Mammary epithelial cell (primary cell): ENCODE data around the gene DSEL.

Experiments used
- CTCF ChIP-seq, 2 donors: IDR thresholded peaks in 1 of 2; conservative IDR thresholded peaks in 1 of 2; 2 replicates each; pipeline ENCODE4 v1.5.1; 2011 to 2012; ENCODE audit warnings: inconsistent platforms in 2 of 2, low read length in 2 of 2, mild to moderate bottlenecking in 2 of 2, control low read depth in 1 of 2, low read depth in 1 of 2; ENCODE audit not compliant: insufficient read depth in 1 of 2; ENCODE audit errors: extremely low read depth in 1 of 2
- EZH2 ChIP-seq: IDR thresholded peaks from 2 replicates; pipeline ENCODE4 v1.6.1; 2012; ENCODE audit warnings: low read length, inconsistent platforms, borderline replicate concordance

GRCh38 chr18:67518566-67518965 is 2.0 kb upstream of the DSEL start:
- TF ChIP-seq CTCF (conservative IDR thresholded peaks at IDR 0.05 in 1 of 2, IDR thresholded peaks at IDR 0.05 in 1 of 2; ENCODE audit: extremely low read depth in 1 of 2, insufficient read depth in 1 of 2, low read depth in 1 of 2, low read length in 2 of 2) (no peak), EZH2 (no peak)
